GF-D8 (cell line): ENCODE data around the gene POLR2L.

Experiments used
- DNase-seq: peaks from one replicate; lab custom pipeline; 2025; lab: John Stamatoyannopoulos, UW

POLR2L gene

GRCh38 chr11:794013-794765, 48.1 kb downstream of the POLR2L start:
- DNase-seq: no peak

GRCh38 chr11:793556-793955, 48.8 kb downstream of the POLR2L start:
- no peak for DNase-seq

- no peak for DNase-seq
Observed at GRCh38 chr11:792873-793272, 49.5 kb downstream of the POLR2L start.

- no peak for DNase-seq
Observed at GRCh38 chr11:792535-792821, 49.9 kb downstream of the POLR2L start.

- DNase-seq: no peak
Observed at GRCh38 chr11:791658-792534, 50.4 kb downstream of the POLR2L start.

GRCh38 chr11:790721-791564, 51.4 kb downstream of the POLR2L start:
- DNase-seq: no peak

- DNase-seq: no peak
Observed at GRCh38 chr11:789943-790342, 52.4 kb downstream of the POLR2L start, which contains the start of gene CEND1. Gene CEND1, minus strand, starts transcription at chr11:790090. Its CDS starts 1,514 bp downstream, at chr11:788576.
